ENCODE data around the gene RDH8. TPM values are rescaled to one million over a fixed set of nuclear protein-coding genes. Genes with fewer than 3 reads are reported as not detected.

Gene RDH8
- total RNA-seq, 1 donor from 2014 or later: not detected

DNA sequence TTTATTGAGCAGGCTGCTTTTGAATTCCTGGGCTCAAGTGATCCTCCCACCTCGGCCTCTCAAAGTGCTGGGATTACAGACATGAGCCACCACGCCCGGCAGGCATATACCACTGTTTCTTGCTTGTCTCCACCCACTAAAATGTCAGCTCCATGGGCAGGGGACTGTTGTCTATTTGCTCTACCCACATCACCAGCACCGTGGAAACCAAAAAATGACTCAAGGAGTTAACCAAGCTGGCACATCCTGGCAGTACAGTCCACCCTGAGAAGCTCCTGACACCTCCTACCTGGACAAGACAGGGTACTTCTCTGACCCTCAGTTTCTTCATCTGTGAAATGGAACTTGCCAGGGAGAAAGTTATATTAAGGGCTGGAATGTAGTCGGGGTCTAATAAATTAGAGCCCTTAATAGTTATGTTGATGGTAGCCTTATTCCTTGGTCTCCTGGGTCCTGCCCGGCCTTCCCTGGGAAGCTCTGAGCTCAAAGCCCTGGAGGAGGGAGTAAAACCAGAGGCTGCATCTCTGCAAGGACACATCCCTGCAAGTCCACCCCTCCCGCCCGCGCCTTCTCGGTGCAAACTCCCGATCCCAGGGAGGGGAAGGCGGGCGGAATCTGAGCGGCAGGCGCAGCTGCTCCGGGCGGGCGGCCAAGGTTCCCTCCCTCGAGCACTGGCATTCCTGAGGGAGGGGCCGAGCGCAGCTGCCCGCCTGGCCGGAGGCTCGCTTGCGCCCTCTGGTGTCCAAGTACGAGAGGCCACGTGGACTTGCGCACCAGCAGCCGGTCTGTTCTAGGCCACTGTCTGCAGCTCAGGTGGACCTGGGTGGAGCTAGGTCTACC lies 14.1 kb downstream of the RDH8 start:
- Histone ChIP-seq H3K79me2 (ENCODE audit: low read depth) (no peaks in the 10 kb centered on the region), H4K20me1 (ENCODE audit: low read depth) (no peaks in the 10 kb centered on the region), H2AFZ (replicated peaks) (no peak overlapping the region), H3K4me1 (peaks cover 6% of the 10 kb centered on the region), H3F3A (ENCODE audit: low read depth) (no peaks in the 10 kb centered on the region), H3K9me3 (ENCODE audit: low read depth) (no peaks in the 10 kb centered on the region), H3K27me3 (peaks cover 25% of the 10 kb centered on the region), H3K4me2 (peak overlapping the region; percentile 76), H3K27ac (no peak overlapping the region), H3K9ac (no peak overlapping the region), H3K36me3 (no peaks in the 10 kb centered on the region), H3K4me3 (peak overlapping the region; percentile 32)
- no peaks in the 10 kb centered on the region for H3K36me3 Mint-ChIP-seq
- peaks cover 9% of the 10 kb centered on the region for H3K27me3 Mint-ChIP-seq (ENCODE audit: insufficient read depth, low read depth)
- no peak overlapping the region for H3K4me3 Mint-ChIP-seq
- DNase-seq (ENCODE audit: low spot score): peak; percentile 97
- peak; percentile 83 for TF ChIP-seq CTCF (IDR thresholded peaks at IDR 0.05)
- TF ChIP-seq EZH2 (IDR thresholded peaks at IDR 0.05): no peak
- H3K9me3 Mint-ChIP-seq: no peaks in the 10 kb centered on the region
- H3K4me1 Mint-ChIP-seq: no peaks in the 10 kb centered on the region
- no peak overlapping the region for H3K27ac Mint-ChIP-seq

DNA sequence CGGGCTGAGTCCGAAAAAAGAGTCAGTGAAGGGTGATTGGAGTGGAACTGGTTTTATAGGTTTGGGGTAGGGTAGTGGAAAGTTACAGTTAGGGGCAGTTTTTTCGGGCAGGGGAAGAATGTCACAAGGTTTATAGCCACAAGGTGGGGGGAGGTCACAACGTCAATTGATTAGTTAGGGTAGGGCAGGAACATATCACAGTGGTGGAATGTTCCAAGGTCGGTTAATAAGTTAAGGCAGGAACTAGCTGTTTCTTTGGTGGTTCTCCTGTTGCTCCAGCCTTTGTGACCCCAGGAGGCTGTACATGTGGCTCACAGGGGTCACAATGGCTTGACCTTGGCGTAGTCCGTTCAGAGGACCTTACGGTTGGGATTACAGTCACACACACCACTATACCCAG lies 20.3 kb downstream of the RDH8 start:
- Mint-ChIP-seq H3K27ac (no peak overlapping the region), H3K4me3 (no peak overlapping the region), H3K27me3 (ENCODE audit: insufficient read depth, low read depth) (peaks cover 9% of the 10 kb centered on the region), H3K9me3 (no peaks in the 10 kb centered on the region), H3K36me3 (no peaks in the 10 kb centered on the region), H3K4me1 (no peaks in the 10 kb centered on the region)
- Histone ChIP-seq H4K20me1 (ENCODE audit: low read depth) (no peaks in the 10 kb centered on the region), H2AFZ (replicated peaks) (no peak overlapping the region), H3K79me2 (ENCODE audit: low read depth) (no peaks in the 10 kb centered on the region), H3K4me2 (no peak overlapping the region), H3K4me3 (no peak overlapping the region), H3F3A (ENCODE audit: low read depth) (no peaks in the 10 kb centered on the region), H3K9me3 (ENCODE audit: low read depth) (no peaks in the 10 kb centered on the region), H3K36me3 (no peaks in the 10 kb centered on the region), H3K27ac (no peak overlapping the region), H3K27me3 (peaks cover 55% of the 10 kb centered on the region), H3K9ac (no peak overlapping the region), H3K4me1 (no peaks in the 10 kb centered on the region)
- TF ChIP-seq EZH2phosphoT487 (IDR thresholded peaks at IDR 0.05) (no peak), CTCF (IDR thresholded peaks at IDR 0.05) (no peak), EZH2 (IDR thresholded peaks at IDR 0.05) (no peak)
- no peak for DNase-seq (ENCODE audit: low spot score)

DNA sequence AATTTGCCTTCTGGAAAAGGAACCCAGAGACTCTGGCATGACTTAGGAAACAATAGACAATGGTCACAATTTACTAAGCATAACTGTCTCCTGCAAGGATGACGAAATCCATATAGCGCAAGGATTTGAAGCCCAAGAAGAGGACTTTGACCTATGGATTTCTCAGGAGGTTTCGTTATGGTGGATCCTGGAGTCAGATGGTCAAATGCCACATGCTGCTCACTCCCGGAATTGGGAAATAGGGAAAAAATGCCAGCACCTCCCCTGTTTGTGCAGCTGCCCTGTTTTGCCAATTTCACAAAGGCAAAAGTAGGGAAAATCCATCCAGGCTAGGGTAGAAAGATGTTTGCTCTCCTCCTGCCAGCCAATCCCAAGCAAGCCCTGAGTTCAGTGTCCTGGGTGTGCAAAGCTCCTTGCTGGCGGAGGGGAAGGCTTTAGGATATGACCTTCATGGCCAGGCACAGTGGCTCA lies 23.4 kb downstream of the RDH8 start:
- no peaks in the 10 kb centered on the region for H3F3A ChIP-seq (ENCODE audit: low read depth)
- no peak overlapping the region for H3K4me3 Mint-ChIP-seq
- H3K4me2 ChIP-seq: no peak overlapping the region
- H3K36me3 ChIP-seq: no peaks in the 10 kb centered on the region
- no peaks in the 10 kb centered on the region for H3K36me3 Mint-ChIP-seq
- no peak overlapping the region for H3K4me3 ChIP-seq
- no peaks in the 10 kb centered on the region for H3K4me1 ChIP-seq
- no peak overlapping the region for H2AFZ ChIP-seq (replicated peaks)
- H4K20me1 ChIP-seq (ENCODE audit: low read depth): no peaks in the 10 kb centered on the region
- TF ChIP-seq EZH2phosphoT487 (IDR thresholded peaks at IDR 0.05) (no peak), CTCF (IDR thresholded peaks at IDR 0.05) (no peak), EZH2 (IDR thresholded peaks at IDR 0.05) (no peak)
- H3K9me3 ChIP-seq (ENCODE audit: low read depth): no peaks in the 10 kb centered on the region
- H3K27me3 ChIP-seq: peaks cover 57% of the 10 kb centered on the region
- H3K9ac ChIP-seq: no peak overlapping the region
- no peak overlapping the region for H3K27ac Mint-ChIP-seq
- no peaks in the 10 kb centered on the region for H3K79me2 ChIP-seq (ENCODE audit: low read depth)
- H3K9me3 Mint-ChIP-seq: peaks cover 2% of the 10 kb centered on the region
- H3K27me3 Mint-ChIP-seq (ENCODE audit: insufficient read depth, low read depth): peaks cover 17% of the 10 kb centered on the region
- no peak overlapping the region for H3K27ac ChIP-seq
- DNase-seq (ENCODE audit: low spot score): no peak
- no peaks in the 10 kb centered on the region for H3K4me1 Mint-ChIP-seq
